Measurements from ENCODE around the gene DBN1. TPM values are rescaled to one million over a fixed set of nuclear protein-coding genes. Genes with fewer than 3 reads are reported as not detected.
A peak's percentile ranks its signal among the peaks of the same experiment; 100 is the strongest.

DBN1 gene
- polyA plus RNA-seq, 1 experiment = 164 TPM

GRCh38 chr5:177427919-177428573 is 45.4 kb downstream of the DBN1 start:
- Histone ChIP-seq H3K4me3 (ENCODE audit: low read depth, low read length) (peak overlapping the region; percentile 76), H3K27me3 (ENCODE audit: control insufficient read depth, insufficient read depth, low read length) (no peaks in the 10 kb centered on the region), H3K27ac (ENCODE audit: low read depth, low read length) (no peak overlapping the region), H3K9me3 (ENCODE audit: control insufficient read depth, insufficient read depth, low read length) (no peaks in the 10 kb centered on the region)
- no peak for DNase-seq (ENCODE audit: low read depth, low spot score)
- POLR2A ChIA-PET = interaction anchor here (0.6 to 2.4 kb wide), 3 partner anchors 12 to 18 kb away, joined by 3 to 15 read pairs (median 12); partner anchors contain the start of gene PRR7
- CTCF ChIA-PET = interaction anchor here (0.6 to 4.2 kb wide), 6 partner anchors 16 to 809 kb away, joined by 3 to 26 read pairs (median 6); no protein-coding TSS in a partner anchor
- TF ChIP-seq CTCF (IDR thresholded peaks at IDR 0.05; ENCODE audit: low read depth, low read length) = no peak

GRCh38 chr5:177427211-177427822 is 46.1 kb downstream of the DBN1 start:
- Histone ChIP-seq H3K27me3 (ENCODE audit: control insufficient read depth, insufficient read depth, low read length) (no peaks in the 10 kb centered on the region), H3K9me3 (ENCODE audit: control insufficient read depth, insufficient read depth, low read length) (no peaks in the 10 kb centered on the region), H3K4me3 (ENCODE audit: low read depth, low read length) (peak overlapping the region; percentile 76), H3K27ac (ENCODE audit: low read depth, low read length) (peak overlapping the region; percentile 47)
- ChIA-PET POLR2A (interaction anchor here (0.8 to 2.4 kb wide), 9 partner anchors 8 to 76 kb away, joined by 3 to 26 read pairs (median 7); partner anchors contain the start of genes LMAN2 and PRR7), CTCF (interaction anchor here (0.6 to 4.2 kb wide), 5 partner anchors 23 to 808 kb away, joined by 3 to 26 read pairs (median 8); no protein-coding TSS in a partner anchor)
- no peak for DNase-seq (ENCODE audit: low read depth, low spot score)
- TF ChIP-seq CTCF (IDR thresholded peaks at IDR 0.05; ENCODE audit: low read depth, low read length) = no peak

- ChIA-PET CTCF (interaction anchor here (0.5 to 4.2 kb wide), 7 partner anchors 12 to 239 kb away, joined by 3 to 26 read pairs (median 4); no protein-coding TSS in a partner anchor), POLR2A (interaction anchor here (0.5 to 2.4 kb wide), 17 partner anchors 8 to 293 kb away, joined by 3 to 26 read pairs (median 4); partner anchors contain the start of genes LMAN2, PDLIM7 and PRR7)
- no peaks in the 10 kb centered on the region for H3K27me3 ChIP-seq (ENCODE audit: control insufficient read depth, insufficient read depth, low read length)
- H3K4me3 ChIP-seq (ENCODE audit: low read depth, low read length) = peak within 1 kb of the TSS; percentile 76
- no peak for TF ChIP-seq CTCF (IDR thresholded peaks at IDR 0.05; ENCODE audit: low read depth, low read length)
- peak within 1 kb of the TSS; percentile 96 for H3K27ac ChIP-seq (ENCODE audit: low read depth, low read length)
- H3K9me3 ChIP-seq (ENCODE audit: control insufficient read depth, insufficient read depth, low read length) = no peaks in the 10 kb centered on the region
- DNase-seq (ENCODE audit: low read depth, low spot score) = no peak
Observed at GRCh38 chr5:177426566-177427210, 46.7 kb downstream of the DBN1 start, which contains the start of gene GRK6. GRK6 (plus strand) TSS chr5:177426676; CDS start chr5:177426846, 170 bp downstream.

- Histone ChIP-seq H3K27ac (ENCODE audit: low read depth, low read length) (peak overlapping the region; percentile 96), H3K27me3 (ENCODE audit: control insufficient read depth, insufficient read depth, low read length) (no peaks in the 10 kb centered on the region), H3K4me3 (ENCODE audit: low read depth, low read length) (peak overlapping the region; percentile 70), H3K9me3 (ENCODE audit: control insufficient read depth, insufficient read depth, low read length) (no peaks in the 10 kb centered on the region)
- peak; percentile 100 for DNase-seq (ENCODE audit: low read depth, low spot score)
- POLR2A ChIA-PET = interaction anchor here (0.5 to 2.4 kb wide), 17 partner anchors 10 to 292 kb away, joined by 3 to 26 read pairs (median 4); partner anchors contain the start of genes LMAN2, PDLIM7 and PRR7
- CTCF ChIA-PET = interaction anchor here (0.5 to 4.2 kb wide), 6 partner anchors 13 to 238 kb away, joined by 3 to 26 read pairs (median 4); no protein-coding TSS in a partner anchor
- no peak for TF ChIP-seq CTCF (IDR thresholded peaks at IDR 0.05; ENCODE audit: low read depth, low read length)
Observed at GRCh38 chr5:177425801-177426565, 47.5 kb downstream of the DBN1 start.
